Progenitor cell of endocrine pancreas (in vitro differentiated cells): Measurements from ENCODE around the gene C2CD4C. TPM values are rescaled to one million over a fixed set of nuclear protein-coding genes. Genes with fewer than 3 reads are reported as not detected.
A peak's percentile ranks its signal among the peaks of the same experiment; 100 is the strongest.

Experiments
- DNase-seq: peaks from one replicate; pipeline ENCODE4 v3.0.0; 2021; ENCODE audit warnings: low spot score; ENCODE audit not compliant: unreplicated experiment
- H3K27ac Mint-ChIP-seq: 2 replicates; pipeline ENCODE4 v1.8.0; 2021; ENCODE audit warnings: mild to moderate bottlenecking, moderate library complexity, mixed read lengths
- H3K27me3 Mint-ChIP-seq: 2 replicates; pipeline ENCODE4 v1.8.0; 2021; ENCODE audit warnings: mixed read lengths
- H3K36me3 Mint-ChIP-seq: 2 replicates; pipeline ENCODE4 v1.8.0; 2022; ENCODE audit warnings: mixed read lengths; ENCODE audit not compliant: insufficient read depth
- H3K4me1 Mint-ChIP-seq: 2 replicates; pipeline ENCODE4 v1.8.0; 2021; ENCODE audit warnings: low read depth, mixed read lengths
- H3K4me3 Mint-ChIP-seq: 2 replicates; pipeline ENCODE4 v1.8.0; 2021; ENCODE audit warnings: low read depth, mild to moderate bottlenecking, moderate library complexity, mixed read lengths
- H3K9me3 Mint-ChIP-seq: 2 replicates; pipeline ENCODE4 v1.8.0; 2021; ENCODE audit warnings: low read depth, mixed read lengths
- CTCF ChIP-seq: fragments of 200-600 bp; sonication (generic); IDR thresholded peaks from one replicate; pipeline ENCODE4 v1.5.0; 2021; ENCODE audit warnings: antibody characterized with exemption, mild to moderate bottlenecking; ENCODE audit not compliant: unreplicated experiment
- total RNA-seq: library from RNA; stranded (reverse); gene quantifications from 2 replicates; pipeline ENCODE4 v1.2.1, GENCODE V29; 2021

Gene C2CD4C
- total RNA-seq, 1 donor from 2014 or later = 13.8 TPM

DNA sequence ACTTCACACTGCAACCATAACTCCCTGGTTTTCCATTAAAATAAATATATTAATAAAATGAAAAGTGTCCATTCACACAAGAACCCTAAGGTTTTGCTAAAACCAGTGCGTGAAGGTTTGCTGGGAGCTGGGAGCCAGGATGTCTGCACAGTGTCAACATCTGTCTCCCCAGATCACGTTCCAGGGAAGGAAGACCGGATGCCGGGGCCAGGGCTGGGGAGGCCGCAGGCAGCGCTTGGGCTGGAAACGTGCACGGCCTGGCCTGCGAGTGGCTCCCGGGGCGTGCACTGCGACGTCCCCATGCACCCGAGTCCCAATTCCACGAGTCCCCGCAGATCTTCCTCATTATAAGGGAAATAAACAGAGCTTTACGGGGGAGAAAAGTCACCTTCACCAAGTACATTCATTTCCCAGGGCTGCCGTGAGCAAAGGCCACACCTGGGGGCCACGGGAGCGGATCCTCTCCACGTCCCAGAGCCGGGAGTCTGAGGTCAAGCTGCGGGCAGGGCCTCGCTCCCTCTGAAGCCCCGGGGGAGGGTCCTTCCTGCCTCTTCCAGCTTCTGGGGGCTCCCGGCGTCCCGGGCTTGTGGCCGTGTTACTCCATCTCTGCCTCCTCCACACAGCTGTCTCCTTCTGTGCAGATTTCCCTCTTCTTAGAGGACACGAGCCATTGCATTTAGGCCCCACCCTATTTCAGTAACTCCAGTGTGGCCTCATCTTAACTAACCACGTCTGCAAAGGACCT is 39.0 kb upstream of the C2CD4C start:
- Mint-ChIP-seq H3K4me1 (no peaks in the 10 kb centered on the region), H3K27me3 (no peaks in the 10 kb centered on the region), H3K36me3 (peaks cover 28% of the 10 kb centered on the region), H3K9me3 (no peaks in the 10 kb centered on the region), H3K4me3 (no peak overlapping the region), H3K27ac (no peak overlapping the region)
- DNase-seq = no peak
- TF ChIP-seq CTCF = no peak

DNA sequence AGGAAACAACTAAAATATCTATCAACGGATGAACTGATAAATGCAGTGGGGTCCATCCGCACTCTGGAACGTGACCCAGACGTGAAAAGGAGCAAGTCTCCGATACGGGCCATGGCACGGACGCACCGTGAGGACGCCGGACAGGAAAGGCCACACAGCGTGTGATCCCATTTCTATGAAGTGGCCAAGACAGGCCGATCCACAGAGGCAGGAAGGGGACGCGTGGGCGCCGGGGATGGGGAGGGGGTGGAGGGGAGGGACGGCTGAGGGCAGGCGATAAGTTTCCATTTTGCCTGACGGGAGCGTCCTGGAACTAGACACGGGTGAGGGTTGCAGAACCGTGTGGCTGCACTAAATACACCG is 38.1 kb upstream of the C2CD4C start:
- Mint-ChIP-seq H3K36me3 (peaks cover 21% of the 10 kb centered on the region), H3K4me1 (no peaks in the 10 kb centered on the region), H3K27ac (no peak overlapping the region), H3K9me3 (no peaks in the 10 kb centered on the region), H3K27me3 (no peaks in the 10 kb centered on the region), H3K4me3 (no peak overlapping the region)
- TF ChIP-seq CTCF = no peak
- DNase-seq = no peak

GRCh38 chr19:444677-445210 is 35.8 kb upstream of the C2CD4C start:
- Mint-ChIP-seq H3K27me3 (no peaks in the 10 kb centered on the region), H3K36me3 (peaks cover 8% of the 10 kb centered on the region), H3K4me1 (no peaks in the 10 kb centered on the region), H3K27ac (no peak overlapping the region), H3K4me3 (no peak overlapping the region), H3K9me3 (no peaks in the 10 kb centered on the region)
- DNase-seq = no peak
- no peak for TF ChIP-seq CTCF

- no peak for DNase-seq
- no peak overlapping the region for H3K4me3 Mint-ChIP-seq
- H3K9me3 Mint-ChIP-seq = no peaks in the 10 kb centered on the region
- H3K36me3 Mint-ChIP-seq = peaks cover 6% of the 10 kb centered on the region
- no peaks in the 10 kb centered on the region for H3K4me1 Mint-ChIP-seq
- no peak for TF ChIP-seq CTCF
- H3K27me3 Mint-ChIP-seq = no peaks in the 10 kb centered on the region
- H3K27ac Mint-ChIP-seq = no peak overlapping the region
These were observed 34.1 kb upstream of the C2CD4C start for GRCh38 chr19:443005-443404.

DNA sequence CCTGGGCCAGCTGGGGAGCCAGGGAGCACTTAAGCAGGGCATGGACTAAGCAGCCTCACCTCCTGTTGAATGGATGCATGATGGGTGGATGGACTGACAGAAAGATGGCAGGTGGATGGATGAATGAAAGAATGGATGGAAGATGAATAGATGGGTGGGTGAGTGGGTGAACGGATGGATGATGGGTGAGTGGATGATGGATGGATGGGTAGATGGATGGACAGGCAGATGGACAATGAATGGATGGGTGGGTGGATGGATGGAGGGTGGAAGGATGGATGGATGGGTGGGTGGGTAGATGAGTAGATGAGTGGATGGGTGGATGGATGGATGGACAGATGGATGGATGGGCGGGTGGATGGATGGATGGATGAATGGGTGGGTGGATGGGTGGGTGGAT is 33.1 kb upstream of the C2CD4C start:
- no peaks in the 10 kb centered on the region for H3K27me3 Mint-ChIP-seq
- TF ChIP-seq CTCF = no peak
- peaks cover 9% of the 10 kb centered on the region for H3K36me3 Mint-ChIP-seq
- no peak overlapping the region for H3K4me3 Mint-ChIP-seq
- no peak for DNase-seq
- peak overlapping the region; percentile 3 for H3K27ac Mint-ChIP-seq
- H3K4me1 Mint-ChIP-seq = no peaks in the 10 kb centered on the region
- no peaks in the 10 kb centered on the region for H3K9me3 Mint-ChIP-seq
